HepG2 (cell line): ENCODE measurements around the gene FAM171A2. TPM values are rescaled to one million over a fixed set of nuclear protein-coding genes. Genes with fewer than 3 reads are reported as not detected.

ENCODE experiments used
- ATAD3A ChIP-seq: sonication (generic); formaldehyde crosslinking; IDR thresholded peaks from 2 replicates; pipeline ENCODE4 v1.4.0; 2020; ENCODE audit warnings: missing genetic modification reagents
- CBX1 ChIP-seq: IDR thresholded peaks from one replicate; pipeline ENCODE4 v1.6.1; 2016; ENCODE audit warnings: antibody characterized with exemption, low read depth
- DBP ChIP-seq: sonication (generic); formaldehyde crosslinking; IDR thresholded peaks from 2 replicates; pipeline ENCODE4 v1.4.0; 2020; ENCODE audit warnings: missing genetic modification reagents; ENCODE audit errors: not compliant biosample characterization
- DNMT1 ChIP-seq: sonication (generic); formaldehyde crosslinking; IDR thresholded peaks from 2 replicates; pipeline ENCODE4 v1.5.1; 2020; ENCODE audit warnings: mild to moderate bottlenecking, missing genetic modification reagents
- DPF2 ChIP-seq: sonication (generic); formaldehyde crosslinking; IDR thresholded peaks from 2 replicates; pipeline ENCODE4 v1.4.0; 2020; ENCODE audit warnings: mild to moderate bottlenecking, low read depth, missing genetic modification reagents, borderline replicate concordance
- ETS1 ChIP-seq: sonication (generic); formaldehyde crosslinking; IDR thresholded peaks from 2 replicates; pipeline ENCODE4 v1.4.0; 2020; ENCODE audit warnings: missing genetic modification reagents
- IRF9 ChIP-seq: sonication (generic); formaldehyde crosslinking; IDR thresholded peaks from 2 replicates; pipeline ENCODE4 v1.8.0; 2022; ENCODE audit warnings: missing genetic modification reagents, mild to moderate bottlenecking, borderline replicate concordance
- KMT2A ChIP-seq: sonication (generic); formaldehyde crosslinking; IDR thresholded peaks from 2 replicates; pipeline ENCODE4 v1.4.0; 2020; ENCODE audit warnings: missing genetic modification reagents
- MYPOP ChIP-seq: sonication (generic); formaldehyde crosslinking; IDR thresholded peaks from 2 replicates; pipeline ENCODE4 v1.8.1; 2023; ENCODE audit warnings: mild to moderate bottlenecking, moderate library complexity, missing genetic modification reagents
- NONO ChIP-seq, 2 experiments: fragments of 450-650 bp in 1 of 2; sonication (generic) in 1 of 2; formaldehyde crosslinking in 1 of 2; IDR thresholded peaks in 1 of 2; conservative IDR thresholded peaks in 1 of 2; 2 replicates each; pipeline versions ENCODE4 v1.6.1 to v1.8.0; 2017 to 2022; ENCODE audit warnings: mild to moderate bottlenecking in 1 of 2, missing genetic modification reagents in 1 of 2, moderate library complexity in 1 of 2
- PAWR ChIP-seq: sonication (generic); formaldehyde crosslinking; IDR thresholded peaks from 2 replicates; pipeline ENCODE4 v1.4.0; 2020; ENCODE audit warnings: missing genetic modification reagents, mild to moderate bottlenecking, borderline replicate concordance
- SETDB1 ChIP-seq: sonication (generic); formaldehyde crosslinking; IDR thresholded peaks from 2 replicates; pipeline ENCODE4 v1.5.1; 2020; ENCODE audit warnings: missing genetic modification reagents, mild to moderate bottlenecking, borderline replicate concordance
- SIX4 ChIP-seq: sonication (generic); formaldehyde crosslinking; IDR thresholded peaks from 2 replicates; pipeline ENCODE4 v1.4.0; 2020; ENCODE audit warnings: missing genetic modification reagents
- SMC3 ChIP-seq: IDR thresholded peaks from 2 replicates; pipeline ENCODE4 v1.6.1; 2011; ENCODE audit warnings: low read length, improper control_type of control experiment
- ZBTB42 ChIP-seq: sonication (generic); formaldehyde crosslinking; IDR thresholded peaks from 2 replicates; pipeline ENCODE4 v1.5.0; 2020; ENCODE audit warnings: mild to moderate bottlenecking, missing genetic modification reagents
- ZBTB43 ChIP-seq: sonication (generic); formaldehyde crosslinking; conservative IDR thresholded peaks from 2 replicates; pipeline ENCODE4 v1.4.0; 2020; ENCODE audit warnings: missing genetic modification reagents
- ZFYVE20 ChIP-seq: sonication (generic); formaldehyde crosslinking; IDR thresholded peaks from 2 replicates; pipeline ENCODE4 v1.8.0; 2023; ENCODE audit warnings: low read depth, mild to moderate bottlenecking, moderate library complexity, missing genetic modification reagents, borderline replicate concordance
- ZNF20 ChIP-seq: sonication (generic); formaldehyde crosslinking; IDR thresholded peaks from 2 replicates; pipeline ENCODE4 v1.4.0; 2020; ENCODE audit warnings: mild to moderate bottlenecking, moderate library complexity, missing genetic modification reagents
- ZNF317 ChIP-seq: sonication (generic); formaldehyde crosslinking; IDR thresholded peaks from 2 replicates; pipeline ENCODE4 v1.5.0; 2020; ENCODE audit warnings: mild to moderate bottlenecking, missing genetic modification reagents
- ZNF382 ChIP-seq: sonication (generic); formaldehyde crosslinking; IDR thresholded peaks from 2 replicates; pipeline ENCODE4 v1.5.0; 2020; ENCODE audit warnings: missing genetic modification reagents, mild to moderate bottlenecking, borderline replicate concordance
- ZNF446 ChIP-seq: sonication (generic); formaldehyde crosslinking; IDR thresholded peaks from 2 replicates; pipeline ENCODE4 v1.5.0; 2020; ENCODE audit warnings: mild to moderate bottlenecking, missing genetic modification reagents
- ZNF501 ChIP-seq: sonication (generic); formaldehyde crosslinking; IDR thresholded peaks from 2 replicates; pipeline ENCODE4 v1.5.1; 2020; ENCODE audit warnings: mild to moderate bottlenecking, moderate library complexity, missing genetic modification reagents
- ZNF576 ChIP-seq: sonication (generic); formaldehyde crosslinking; IDR thresholded peaks from 2 replicates; pipeline ENCODE4 v1.4.0; 2020; ENCODE audit warnings: mild to moderate bottlenecking, missing genetic modification reagents
- ZNF577 ChIP-seq: sonication (generic); formaldehyde crosslinking; IDR thresholded peaks from 2 replicates; pipeline ENCODE4 v1.4.0; 2020; ENCODE audit warnings: mild to moderate bottlenecking, low read depth, missing genetic modification reagents, borderline replicate concordance
- ZNF850 ChIP-seq: sonication (generic); formaldehyde crosslinking; conservative IDR thresholded peaks from 2 replicates; pipeline ENCODE4 v1.9.0; 2021; ENCODE audit warnings: mild to moderate bottlenecking, missing genetic modification reagents
- polyA plus RNA-seq, 8 experiments: library from polyadenylated mRNA; depleted of rRNA in 3 of 8; stranded (reverse) in 7 of 8; unstranded in 1 of 8; fragments of >200 nt; fragmentation: Illumina TruSeq in 4 of 8; extraction: Trizol in 4 of 8; gene quantifications; 2 replicates each; pipeline versions ENCODE4 v1.2.1 to v1.2.3, GENCODE V29; 2011 to 2016; ENCODE audit warnings: low read depth in 4 of 8, missing spikeins in 1 of 8, mixed read lengths in 1 of 8; ENCODE audit not compliant: insufficient read depth in 1 of 8
- total RNA-seq, 5 experiments: library from RNA; depleted of rRNA; stranded (reverse); fragments of >200 nt; fragmentation: Illumina TruSeq; extraction: Trizol; gene quantifications; 2 replicates each; pipeline ENCODE4 v1.2.3, GENCODE V29; 2016; ENCODE audit warnings: low read depth in 1 of 5

FAM171A2 gene
- total and polyA plus RNA-seq, 2 of the 13 experiments (the other 11 are each of a cell fraction or from before 2014, with no cell fraction given) = 1.8 to 3.6 TPM

GRCh38 chr17:44345454-44346026 is 18.1 kb downstream of the FAM171A2 start (continued):
- no peak for TF ChIP-seq IRF9 (CRISPR knock-in tag)
- TF ChIP-seq ZNF446 (CRISPR knock-in tag) = peak; percentile 67; the same call in 1 of the 2 replicates
- peak; percentile 17; the same call in 1 of the 2 replicates for TF ChIP-seq KMT2A (CRISPR knock-in tag)
- TF ChIP-seq NONO (IDR thresholded peaks at IDR 0.05) = no peak
- peak; percentile 8; the same call in 1 of the 2 replicates for TF ChIP-seq NONO (CRISPR knock-in tag; conservative IDR thresholded peaks at IDR 0.05)
- no peak for TF ChIP-seq DNMT1 (CRISPR knock-in tag)
- TF ChIP-seq SMC3 = peak; percentile 59; the same call in 1 of the 2 replicates
- no peak for TF ChIP-seq CBX1
- TF ChIP-seq ZBTB42 = no peak
- no peak for TF ChIP-seq ZNF317 (CRISPR knock-in tag)
- TF ChIP-seq PAWR = no peak
- no peak for TF ChIP-seq DPF2 (CRISPR knock-in tag)
- 0 out of 2 replicates have a peak, but pooled peaks have one; percentile 24 for TF ChIP-seq ZNF501 (CRISPR knock-in tag)
- no peak for TF ChIP-seq ZBTB43 (CRISPR knock-in tag)
- TF ChIP-seq ZFYVE20 (CRISPR knock-in tag) = no peak
- no peak for TF ChIP-seq MYPOP
- TF ChIP-seq ZNF850 (CRISPR knock-in tag) = no peak
- TF ChIP-seq ZNF382 (CRISPR knock-in tag) = no peak
- no peak for TF ChIP-seq SETDB1
- no peak for TF ChIP-seq ETS1 (CRISPR knock-in tag)
- TF ChIP-seq ATAD3A (CRISPR knock-in tag) = no peak
- TF ChIP-seq DBP (CRISPR knock-in tag) = no peak
- no peak for TF ChIP-seq SIX4 (CRISPR knock-in tag)
- TF ChIP-seq ZNF20 (CRISPR knock-in tag) = no peak
- no peak for TF ChIP-seq ZNF576 (CRISPR knock-in tag)
- no peak for TF ChIP-seq ZNF577 (CRISPR knock-in tag)
